HepG2 (cell line): ENCODE data around the gene SECTM1. TPM values are rescaled to one million over a fixed set of nuclear protein-coding genes. Genes with fewer than 3 reads are reported as not detected.

Experiments
- ATRX ChIP-seq: sonication (generic); formaldehyde crosslinking; IDR thresholded peaks from 2 replicates; pipeline ENCODE4 v1.4.0; 2020; ENCODE audit warnings: missing genetic modification reagents, borderline replicate concordance
- HES4 ChIP-seq: sonication (generic); formaldehyde crosslinking; IDR thresholded peaks from 2 replicates; pipeline ENCODE4 v1.9.0; 2021; ENCODE audit warnings: mild to moderate bottlenecking, missing genetic modification reagents, borderline replicate concordance
- MED13 ChIP-seq: sonication (generic); formaldehyde crosslinking; IDR thresholded peaks from 2 replicates; pipeline ENCODE4 v1.5.0; 2020; ENCODE audit warnings: missing genetic modification reagents
- MEIS2 ChIP-seq: sonication (generic); formaldehyde crosslinking; IDR thresholded peaks from 2 replicates; pipeline ENCODE4 v1.9.0; 2021; ENCODE audit warnings: mild to moderate bottlenecking, missing genetic modification reagents
- NCOA1 ChIP-seq: sonication (generic); formaldehyde crosslinking; IDR thresholded peaks from 2 replicates; pipeline ENCODE4 v1.9.0; 2021; ENCODE audit warnings: missing genetic modification reagents
- NFIB ChIP-seq: sonication (generic); formaldehyde crosslinking; IDR thresholded peaks from 2 replicates; pipeline ENCODE4 v1.9.0; 2021; ENCODE audit warnings: missing genetic modification reagents, mild to moderate bottlenecking, borderline replicate concordance
- PHF20 ChIP-seq: sonication (generic); formaldehyde crosslinking; IDR thresholded peaks from 2 replicates; pipeline ENCODE4 v1.5.0; 2020; ENCODE audit warnings: mild to moderate bottlenecking, missing genetic modification reagents
- SIX1 ChIP-seq: sonication (generic); formaldehyde crosslinking; IDR thresholded peaks from 2 replicates; pipeline ENCODE4 v1.4.0; 2020; ENCODE audit warnings: missing genetic modification reagents, borderline replicate concordance
- SSRP1 ChIP-seq: IDR thresholded peaks from 2 replicates; pipeline ENCODE4 v1.6.1; 2016; ENCODE audit warnings: control low read depth
- TOPORS ChIP-seq: sonication (generic); formaldehyde crosslinking; IDR thresholded peaks from 2 replicates; pipeline ENCODE4 v1.8.0; 2023; ENCODE audit warnings: mild to moderate bottlenecking, missing genetic modification reagents
- ZBTB38 ChIP-seq: sonication (generic); formaldehyde crosslinking; IDR thresholded peaks from 2 replicates; pipeline ENCODE4 v1.5.1; 2020; ENCODE audit warnings: mild to moderate bottlenecking, missing genetic modification reagents
- ZNF12 ChIP-seq: sonication (generic); formaldehyde crosslinking; IDR thresholded peaks from 2 replicates; pipeline ENCODE4 v1.5.0; 2020; ENCODE audit warnings: missing genetic modification reagents
- ZNF138 ChIP-seq: sonication (generic); formaldehyde crosslinking; IDR thresholded peaks from 2 replicates; pipeline ENCODE4 v1.5.0; 2020; ENCODE audit warnings: mild to moderate bottlenecking, low read depth, missing genetic modification reagents
- ZNF550 ChIP-seq: sonication (generic); formaldehyde crosslinking; IDR thresholded peaks from 2 replicates; pipeline ENCODE4 v1.4.0; 2020; ENCODE audit warnings: mild to moderate bottlenecking, missing genetic modification reagents, borderline replicate concordance
- ZNF570 ChIP-seq: sonication (generic); formaldehyde crosslinking; IDR thresholded peaks from 2 replicates; pipeline ENCODE4 v1.4.0; 2020; ENCODE audit warnings: mild to moderate bottlenecking, missing genetic modification reagents, borderline replicate concordance
- ZNF670 ChIP-seq: sonication (generic); formaldehyde crosslinking; IDR thresholded peaks from 2 replicates; pipeline ENCODE4 v1.8.0; 2022; ENCODE audit warnings: mild to moderate bottlenecking, missing genetic modification reagents, borderline replicate concordance
- ZNF747 ChIP-seq: sonication (generic); formaldehyde crosslinking; IDR thresholded peaks from 2 replicates; pipeline ENCODE4 v1.8.1; 2023; ENCODE audit warnings: missing genetic modification reagents, mild to moderate bottlenecking, borderline replicate concordance
- polyA plus RNA-seq, 8 experiments: library from polyadenylated mRNA; depleted of rRNA in 3 of 8; stranded (reverse) in 7 of 8; unstranded in 1 of 8; fragments of >200 nt; fragmentation: Illumina TruSeq in 4 of 8; extraction: Trizol in 4 of 8; gene quantifications; 2 replicates each; pipeline versions ENCODE4 v1.2.1 to v1.2.3, GENCODE V29; 2011 to 2016; ENCODE audit warnings: low read depth in 4 of 8, missing spikeins in 1 of 8, mixed read lengths in 1 of 8; ENCODE audit not compliant: insufficient read depth in 1 of 8
- total RNA-seq, 5 experiments: library from RNA; depleted of rRNA; stranded (reverse); fragments of >200 nt; fragmentation: Illumina TruSeq; extraction: Trizol; gene quantifications; 2 replicates each; pipeline ENCODE4 v1.2.3, GENCODE V29; 2016; ENCODE audit warnings: low read depth in 1 of 5
- TF ChIP-seq, protein P1 (sequence below): sonication (generic); formaldehyde crosslinking; IDR thresholded peaks from 2 replicates; pipeline ENCODE4 v1.5.0; 2020; ENCODE audit warnings: mild to moderate bottlenecking, missing genetic modification reagents
- TF ChIP-seq, protein P2 (sequence below): sonication (generic); formaldehyde crosslinking; IDR thresholded peaks from 2 replicates; pipeline ENCODE4 v1.8.1; 2023; ENCODE audit warnings: mild to moderate bottlenecking, missing genetic modification reagents
- TF ChIP-seq, protein P3 (sequence below): IDR thresholded peaks from 2 replicates; pipeline ENCODE4 v1.6.1; 2016; ENCODE audit warnings: low read depth, control low read depth
- TF ChIP-seq, protein P4 (sequence below): sonication (generic); formaldehyde crosslinking; IDR thresholded peaks from 2 replicates; pipeline ENCODE4 v1.5.0; 2020; ENCODE audit warnings: missing genetic modification reagents
- TF ChIP-seq, protein P5 (sequence below): sonication (generic); formaldehyde crosslinking; IDR thresholded peaks from 2 replicates; pipeline ENCODE4 v1.8.1; 2023; ENCODE audit warnings: missing genetic modification reagents, mild to moderate bottlenecking, borderline replicate concordance

SECTM1 gene
- total and polyA plus RNA-seq, 2 of the 13 experiments (the other 11 are each of a cell fraction or from before 2014, with no cell fraction given), result 3.5 to 5.3 TPM

DNA sequence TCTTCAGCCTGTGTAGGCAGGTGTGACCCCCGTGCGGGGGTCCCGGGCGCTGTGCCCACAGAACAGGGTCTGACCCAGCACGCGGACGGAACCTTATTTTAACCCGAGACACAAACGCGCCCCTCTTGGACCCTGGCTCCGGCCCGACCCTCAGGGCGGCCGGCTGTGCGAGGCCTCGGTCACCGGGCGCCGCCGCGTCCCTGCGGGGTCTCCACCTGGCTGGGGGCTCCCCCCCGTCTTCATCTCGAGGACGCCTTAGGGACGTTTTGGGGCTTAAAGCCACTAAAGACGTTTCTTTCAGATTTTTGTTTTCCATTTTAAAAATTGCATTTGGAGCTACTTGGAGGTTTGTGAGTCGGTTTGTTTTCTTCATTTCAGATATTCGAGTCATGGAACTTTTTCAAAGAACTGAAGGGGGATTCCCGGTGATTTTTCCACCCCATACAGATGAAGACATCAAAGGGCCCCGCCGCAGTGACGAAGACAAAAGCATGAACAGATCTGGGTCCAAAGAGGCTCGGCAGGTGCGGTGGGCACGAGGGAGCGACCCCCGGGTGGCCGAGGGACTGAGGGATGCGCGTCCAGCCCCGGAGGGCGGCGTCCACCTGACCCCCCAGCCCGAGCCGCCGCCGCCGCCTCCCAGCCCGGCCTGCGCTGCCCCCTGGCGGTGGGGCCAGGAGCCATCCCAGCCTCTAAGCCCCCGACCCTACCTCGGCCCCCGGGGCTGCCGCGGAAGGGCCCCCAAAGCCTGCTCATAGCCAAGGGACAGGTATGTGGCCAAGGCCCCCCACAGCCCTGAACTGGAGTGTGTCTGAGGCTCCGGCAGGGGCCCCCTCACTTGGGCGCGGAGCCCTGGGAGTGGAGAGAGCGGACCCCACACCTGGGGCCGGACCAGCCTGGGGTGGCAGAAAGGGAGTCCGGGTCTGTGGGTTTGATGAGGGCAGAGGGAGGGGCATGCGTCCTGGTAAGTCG, 12.3 kb downstream of the SECTM1 start (continued):
- TF ChIP-seq TOPORS (CRISPR knock-in tag), result no peak
- TF ChIP-seq, protein P1, sequence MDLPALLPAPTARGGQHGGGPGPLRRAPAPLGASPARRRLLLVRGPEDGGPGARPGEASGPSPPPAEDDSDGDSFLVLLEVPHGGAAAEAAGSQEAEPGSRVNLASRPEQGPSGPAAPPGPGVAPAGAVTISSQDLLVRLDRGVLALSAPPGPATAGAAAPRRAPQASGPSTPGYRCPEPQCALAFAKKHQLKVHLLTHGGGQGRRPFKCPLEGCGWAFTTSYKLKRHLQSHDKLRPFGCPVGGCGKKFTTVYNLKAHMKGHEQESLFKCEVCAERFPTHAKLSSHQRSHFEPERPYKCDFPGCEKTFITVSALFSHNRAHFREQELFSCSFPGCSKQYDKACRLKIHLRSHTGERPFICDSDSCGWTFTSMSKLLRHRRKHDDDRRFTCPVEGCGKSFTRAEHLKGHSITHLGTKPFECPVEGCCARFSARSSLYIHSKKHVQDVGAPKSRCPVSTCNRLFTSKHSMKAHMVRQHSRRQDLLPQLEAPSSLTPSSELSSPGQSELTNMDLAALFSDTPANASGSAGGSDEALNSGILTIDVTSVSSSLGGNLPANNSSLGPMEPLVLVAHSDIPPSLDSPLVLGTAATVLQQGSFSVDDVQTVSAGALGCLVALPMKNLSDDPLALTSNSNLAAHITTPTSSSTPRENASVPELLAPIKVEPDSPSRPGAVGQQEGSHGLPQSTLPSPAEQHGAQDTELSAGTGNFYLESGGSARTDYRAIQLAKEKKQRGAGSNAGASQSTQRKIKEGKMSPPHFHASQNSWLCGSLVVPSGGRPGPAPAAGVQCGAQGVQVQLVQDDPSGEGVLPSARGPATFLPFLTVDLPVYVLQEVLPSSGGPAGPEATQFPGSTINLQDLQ (CRISPR knock-in tag), result no peak
- no peak for TF ChIP-seq ATRX (CRISPR knock-in tag)
- TF ChIP-seq, protein P2, sequence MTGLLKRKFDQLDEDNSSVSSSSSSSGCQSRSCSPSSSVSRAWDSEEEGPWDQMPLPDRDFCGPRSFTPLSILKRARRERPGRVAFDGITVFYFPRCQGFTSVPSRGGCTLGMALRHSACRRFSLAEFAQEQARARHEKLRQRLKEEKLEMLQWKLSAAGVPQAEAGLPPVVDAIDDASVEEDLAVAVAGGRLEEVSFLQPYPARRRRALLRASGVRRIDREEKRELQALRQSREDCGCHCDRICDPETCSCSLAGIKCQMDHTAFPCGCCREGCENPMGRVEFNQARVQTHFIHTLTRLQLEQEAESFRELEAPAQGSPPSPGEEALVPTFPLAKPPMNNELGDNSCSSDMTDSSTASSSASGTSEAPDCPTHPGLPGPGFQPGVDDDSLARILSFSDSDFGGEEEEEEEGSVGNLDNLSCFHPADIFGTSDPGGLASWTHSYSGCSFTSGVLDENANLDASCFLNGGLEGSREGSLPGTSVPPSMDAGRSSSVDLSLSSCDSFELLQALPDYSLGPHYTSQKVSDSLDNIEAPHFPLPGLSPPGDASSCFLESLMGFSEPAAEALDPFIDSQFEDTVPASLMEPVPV (CRISPR knock-in tag), result no peak; the same call in 1 of the 2 replicates
- TF ChIP-seq, protein P3, sequence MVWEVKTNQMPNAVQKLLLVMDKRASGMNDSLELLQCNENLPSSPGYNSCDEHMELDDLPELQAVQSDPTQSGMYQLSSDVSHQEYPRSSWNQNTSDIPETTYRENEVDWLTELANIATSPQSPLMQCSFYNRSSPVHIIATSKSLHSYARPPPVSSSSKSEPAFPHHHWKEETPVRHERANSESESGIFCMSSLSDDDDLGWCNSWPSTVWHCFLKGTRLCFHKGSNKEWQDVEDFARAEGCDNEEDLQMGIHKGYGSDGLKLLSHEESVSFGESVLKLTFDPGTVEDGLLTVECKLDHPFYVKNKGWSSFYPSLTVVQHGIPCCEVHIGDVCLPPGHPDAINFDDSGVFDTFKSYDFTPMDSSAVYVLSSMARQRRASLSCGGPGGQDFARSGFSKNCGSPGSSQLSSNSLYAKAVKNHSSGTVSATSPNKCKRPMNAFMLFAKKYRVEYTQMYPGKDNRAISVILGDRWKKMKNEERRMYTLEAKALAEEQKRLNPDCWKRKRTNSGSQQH (CRISPR knock-in tag), result 0 out of 2 replicates have a peak, but pooled peaks have one; percentile 71
- no peak for TF ChIP-seq ZNF570 (CRISPR knock-in tag)
- TF ChIP-seq SSRP1 (CRISPR knock-in tag), result no peak
- TF ChIP-seq NCOA1 (CRISPR knock-in tag), result no peak
- no peak for TF ChIP-seq MEIS2
- TF ChIP-seq ZNF12 (CRISPR knock-in tag), result no peak
- TF ChIP-seq NFIB (CRISPR knock-in tag), result 0 out of 2 replicates have a peak, but pooled peaks have one; percentile 72
- no peak for TF ChIP-seq SIX1 (CRISPR knock-in tag)
- TF ChIP-seq MED13 (CRISPR knock-in tag), result no peak
- TF ChIP-seq, protein P4, sequence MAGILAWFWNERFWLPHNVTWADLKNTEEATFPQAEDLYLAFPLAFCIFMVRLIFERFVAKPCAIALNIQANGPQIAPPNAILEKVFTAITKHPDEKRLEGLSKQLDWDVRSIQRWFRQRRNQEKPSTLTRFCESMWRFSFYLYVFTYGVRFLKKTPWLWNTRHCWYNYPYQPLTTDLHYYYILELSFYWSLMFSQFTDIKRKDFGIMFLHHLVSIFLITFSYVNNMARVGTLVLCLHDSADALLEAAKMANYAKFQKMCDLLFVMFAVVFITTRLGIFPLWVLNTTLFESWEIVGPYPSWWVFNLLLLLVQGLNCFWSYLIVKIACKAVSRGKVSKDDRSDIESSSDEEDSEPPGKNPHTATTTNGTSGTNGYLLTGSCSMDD (CRISPR knock-in tag), result no peak
- TF ChIP-seq ZNF550 (CRISPR knock-in tag), result no peak
- TF ChIP-seq, protein P5, sequence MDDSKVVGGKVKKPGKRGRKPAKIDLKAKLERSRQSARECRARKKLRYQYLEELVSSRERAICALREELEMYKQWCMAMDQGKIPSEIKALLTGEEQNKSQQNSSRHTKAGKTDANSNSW (CRISPR knock-in tag), result no peak
- no peak for TF ChIP-seq PHF20 (CRISPR knock-in tag)
- TF ChIP-seq ZNF747 (CRISPR knock-in tag), result no peak
- TF ChIP-seq HES4 (CRISPR knock-in tag), result peak; percentile 70; the same call in 1 of the 2 replicates
- no peak for TF ChIP-seq ZNF138 (CRISPR knock-in tag)
- peak; percentile 67 for TF ChIP-seq ZBTB38 (CRISPR knock-in tag)
- TF ChIP-seq ZNF670, result no peak
